Fibroblast of skin of left quadriceps (primary cell): ENCODE data around the gene PFKFB2.
A peak's percentile ranks its signal among the peaks of the same experiment; 100 is the strongest.

Experiments
- DNase-seq, 2 experiments: peaks; one replicate each; pipeline ENCODE4 v3.0.0-alpha.2; 2013; ENCODE audit warnings: low read depth in 2 of 2

Gene PFKFB2

DNA sequence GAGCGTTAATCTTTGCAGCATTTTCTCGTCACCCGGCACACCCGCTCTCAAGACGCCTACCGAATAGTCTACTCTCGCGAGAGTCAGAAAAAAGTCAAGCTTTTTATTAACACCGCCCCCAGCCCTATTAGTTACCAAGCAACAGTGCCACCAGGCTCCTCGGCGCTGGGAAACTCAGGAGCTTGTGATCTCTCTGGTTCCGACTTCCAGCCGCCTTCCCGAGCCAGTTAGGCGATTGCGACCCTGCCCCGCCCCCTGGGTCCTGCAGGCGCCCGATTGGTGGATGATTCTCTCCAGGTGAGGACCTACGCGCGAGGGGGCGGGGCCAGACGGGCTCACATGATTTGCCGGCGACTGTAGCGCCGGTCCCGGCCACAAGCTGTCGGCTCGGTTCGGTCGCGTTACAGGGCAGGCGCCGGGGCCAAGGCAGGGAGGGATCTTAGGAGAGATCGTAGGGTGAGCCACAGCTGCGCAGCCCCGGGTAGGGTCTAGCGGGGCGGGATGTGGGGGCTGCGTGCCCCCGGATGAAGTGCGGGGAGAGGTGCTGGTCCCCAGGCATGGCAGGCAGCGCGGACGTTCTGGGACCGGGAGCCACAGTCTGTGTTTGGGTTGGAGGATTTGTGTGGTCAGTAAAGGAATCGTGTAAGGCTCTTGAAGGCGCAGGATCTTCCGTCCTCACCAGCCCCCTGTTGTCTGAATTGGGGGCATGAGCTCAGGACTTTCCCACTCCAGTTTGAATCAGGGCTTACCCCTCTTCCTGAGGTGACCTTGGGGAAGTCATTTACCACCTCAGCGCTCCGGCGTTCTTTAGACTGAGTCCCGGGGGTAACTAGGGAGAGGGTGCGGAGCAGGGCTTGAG is at the start of gene PFKFB2:
TSS of gene PFKFB2 (plus strand) at position 365 of the 859 bp plus-strand sequence. CDS start 1,443 bp downstream, outside the sequence.
- peak; percentile 85 to 86 for DNase-seq

DNA sequence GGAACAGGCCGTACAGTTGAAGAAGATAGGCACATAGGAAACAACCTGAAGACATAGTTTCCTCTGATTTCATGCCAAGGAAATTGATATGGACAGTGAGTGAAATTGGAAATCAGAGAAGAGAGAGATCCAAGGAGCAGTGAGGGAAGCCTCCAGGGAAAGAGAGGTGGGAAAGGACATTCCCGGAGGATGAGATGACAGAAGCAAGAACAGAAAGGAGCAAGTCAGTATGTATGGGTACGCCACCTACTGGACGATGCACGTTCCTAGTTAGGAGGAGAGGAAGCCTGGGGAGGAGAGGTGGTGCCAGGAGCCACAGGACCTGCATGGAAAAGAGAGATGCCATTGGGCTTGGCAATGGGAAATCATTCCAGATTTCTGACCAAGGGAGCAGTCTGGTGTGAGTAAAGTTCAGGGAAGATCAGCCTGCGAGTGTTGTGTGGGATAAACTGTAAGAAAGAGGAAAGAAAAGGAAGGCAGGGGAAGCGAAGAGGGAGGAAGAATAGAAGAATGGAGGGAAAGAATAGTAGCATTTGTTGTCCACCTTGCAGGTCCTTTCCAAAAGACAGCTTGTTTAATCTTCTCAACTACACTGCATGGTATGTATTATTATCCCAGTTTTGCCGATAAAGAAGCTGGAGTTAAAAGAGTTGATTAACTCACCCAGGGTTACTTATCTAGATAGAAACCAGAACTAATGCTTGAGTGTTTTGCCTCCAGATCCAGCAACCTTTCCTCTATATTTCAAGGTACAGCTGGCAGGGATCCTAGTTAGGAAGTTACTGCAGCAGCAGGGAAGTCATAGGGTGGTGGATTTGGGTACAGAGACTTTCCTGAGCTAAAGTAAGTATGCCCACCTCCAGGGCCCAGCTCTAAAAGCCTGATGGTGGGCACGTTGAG is 47.9 kb upstream of the PFKFB2 start:
- DNase-seq, result peak; percentile 41 to 44

DNA sequence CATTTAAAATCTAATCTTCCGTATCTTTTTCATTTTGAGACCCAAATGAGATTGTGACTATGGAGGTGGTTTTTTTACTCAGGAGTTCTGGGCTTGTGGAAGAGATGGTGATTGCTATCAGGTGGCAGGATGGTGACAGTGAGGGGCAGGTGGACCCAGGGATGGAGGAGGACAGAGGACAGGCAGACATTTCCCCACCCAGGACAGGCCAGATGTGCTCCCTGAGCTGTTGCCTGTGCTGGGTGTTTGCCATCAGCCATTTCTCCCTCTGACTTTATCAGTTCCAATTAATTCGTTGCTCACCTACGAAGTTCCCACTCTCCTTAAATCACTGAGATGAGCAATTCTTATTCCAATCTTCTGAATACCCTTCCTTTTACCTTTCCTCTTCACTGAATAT is 47.0 kb upstream of the PFKFB2 start:
- no peak for DNase-seq

DNA sequence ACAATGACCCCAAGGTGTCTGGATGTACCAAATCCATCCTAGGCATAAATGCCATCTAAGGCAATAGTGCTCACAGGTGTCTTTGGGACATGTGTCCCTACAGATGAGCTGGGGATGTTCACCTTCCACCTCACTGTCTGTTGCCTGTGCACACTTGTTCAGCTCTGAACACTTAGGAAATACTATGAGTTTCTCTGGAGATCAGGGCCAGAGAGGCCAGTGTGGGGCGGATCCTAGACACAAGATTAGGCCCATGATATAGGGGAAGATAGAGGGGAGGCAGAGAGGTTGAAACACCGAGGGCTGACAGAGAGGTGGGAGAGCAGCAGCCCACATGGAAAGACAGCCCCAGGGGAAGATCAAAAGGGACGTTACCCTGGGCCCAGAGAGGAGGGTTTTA is 46.2 kb upstream of the PFKFB2 start:
- DNase-seq, result no peak

DNA sequence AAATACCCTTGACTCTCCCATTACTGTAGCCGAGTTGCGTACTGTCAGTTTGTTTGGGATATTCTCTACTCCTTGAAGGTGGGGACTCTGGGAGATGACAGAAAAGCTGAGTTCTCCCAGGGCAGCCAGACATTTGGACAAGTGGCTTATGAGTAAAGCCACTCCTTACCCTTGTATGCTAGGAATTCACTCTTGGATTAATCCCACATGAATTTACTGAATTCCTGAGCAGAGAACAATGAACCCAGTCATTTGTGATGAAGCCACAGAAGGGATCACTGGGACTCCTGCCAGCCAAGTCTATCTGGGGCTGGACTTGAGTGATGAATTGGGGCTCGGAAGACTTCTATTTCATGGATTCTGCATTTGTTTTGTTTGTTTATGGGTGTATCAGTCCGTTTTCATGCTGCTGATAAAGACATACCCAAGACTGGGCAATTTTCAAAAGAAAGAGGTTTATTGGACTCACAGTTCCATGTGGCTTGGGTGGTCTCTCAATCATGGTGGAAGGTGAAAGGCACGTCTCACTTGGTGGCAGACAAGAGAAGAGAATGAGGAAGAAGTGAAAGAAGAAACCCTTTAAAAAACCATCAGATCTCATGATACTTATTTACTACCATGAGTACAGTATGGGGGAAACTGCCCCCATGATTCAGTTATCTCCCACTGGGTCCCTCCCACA is 45.6 kb upstream of the PFKFB2 start:
- DNase-seq, result peak; percentile 87 to 88

DNA sequence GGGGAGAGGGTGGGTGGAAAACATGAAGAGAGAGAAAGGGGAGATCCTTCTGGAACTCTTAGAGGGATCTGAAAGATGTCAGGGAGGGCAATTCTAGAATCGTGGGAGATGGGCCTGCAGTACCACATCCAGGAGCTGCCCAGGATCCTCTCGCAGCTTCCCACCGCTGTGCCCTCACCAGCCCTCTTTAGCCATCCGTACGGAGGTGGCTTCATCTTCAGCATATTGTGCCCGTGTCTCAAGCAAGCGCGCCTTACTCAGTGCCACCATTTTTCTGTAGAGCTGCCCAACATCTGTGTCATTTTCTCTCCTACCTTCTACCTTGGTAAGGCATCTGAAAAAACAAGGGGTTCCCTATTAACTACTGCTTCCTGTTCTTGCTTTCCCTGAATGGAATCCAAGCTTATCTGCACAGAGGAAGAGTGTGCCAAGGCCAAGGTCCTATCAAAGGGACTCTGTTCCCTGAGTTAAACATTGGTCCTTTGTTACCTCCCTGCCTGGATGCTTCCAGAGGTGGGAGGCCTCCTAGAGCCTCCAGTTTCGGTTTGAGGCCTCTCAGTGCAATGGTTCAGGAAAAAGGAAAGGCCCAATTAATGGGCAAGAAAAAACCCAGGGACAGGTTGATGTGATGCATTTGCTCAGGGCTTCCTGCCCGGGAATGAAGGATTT is 43.8 kb upstream of the PFKFB2 start:
- no peak for DNase-seq

DNA sequence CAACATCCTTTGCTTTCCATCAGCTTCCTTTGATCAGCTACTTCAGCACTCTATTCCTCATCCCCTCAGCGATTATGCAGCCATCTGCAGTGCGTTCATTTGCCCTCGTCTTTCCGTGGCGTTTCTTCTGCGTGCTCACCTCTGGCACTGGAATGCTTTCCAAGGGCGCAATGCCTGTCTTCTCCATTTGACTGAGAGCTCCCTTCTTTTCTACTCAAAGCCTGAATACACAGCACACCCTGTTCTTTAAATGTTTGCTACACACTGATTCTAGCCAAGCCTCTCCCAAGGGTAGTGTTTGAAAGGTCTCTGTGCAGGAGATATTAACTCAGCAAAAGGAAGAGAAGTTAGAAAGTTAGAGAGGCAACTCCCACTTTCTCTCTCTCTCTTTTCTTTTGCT is 43.1 kb upstream of the PFKFB2 start:
- DNase-seq, result no peak

DNA sequence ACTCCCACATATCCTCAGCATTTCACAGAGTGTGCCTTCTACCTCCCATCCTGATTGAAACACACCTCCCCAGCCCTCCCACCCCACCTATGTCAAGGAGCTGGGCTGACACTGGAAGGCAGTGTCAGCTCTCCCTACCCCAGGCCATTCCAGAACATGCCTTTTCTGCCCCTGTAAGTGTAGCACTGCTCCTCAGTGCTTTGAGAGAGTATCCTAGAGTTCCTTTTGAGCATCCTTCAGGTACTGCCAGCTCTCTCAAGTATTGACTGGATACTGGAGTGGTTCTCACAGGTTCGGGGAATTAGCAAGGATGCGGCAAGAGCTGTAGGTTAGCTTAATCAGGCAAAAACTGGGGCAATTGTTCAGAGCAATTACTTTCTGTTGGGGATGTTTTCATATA is 42.3 kb upstream of the PFKFB2 start:
- DNase-seq, result no peak

DNA sequence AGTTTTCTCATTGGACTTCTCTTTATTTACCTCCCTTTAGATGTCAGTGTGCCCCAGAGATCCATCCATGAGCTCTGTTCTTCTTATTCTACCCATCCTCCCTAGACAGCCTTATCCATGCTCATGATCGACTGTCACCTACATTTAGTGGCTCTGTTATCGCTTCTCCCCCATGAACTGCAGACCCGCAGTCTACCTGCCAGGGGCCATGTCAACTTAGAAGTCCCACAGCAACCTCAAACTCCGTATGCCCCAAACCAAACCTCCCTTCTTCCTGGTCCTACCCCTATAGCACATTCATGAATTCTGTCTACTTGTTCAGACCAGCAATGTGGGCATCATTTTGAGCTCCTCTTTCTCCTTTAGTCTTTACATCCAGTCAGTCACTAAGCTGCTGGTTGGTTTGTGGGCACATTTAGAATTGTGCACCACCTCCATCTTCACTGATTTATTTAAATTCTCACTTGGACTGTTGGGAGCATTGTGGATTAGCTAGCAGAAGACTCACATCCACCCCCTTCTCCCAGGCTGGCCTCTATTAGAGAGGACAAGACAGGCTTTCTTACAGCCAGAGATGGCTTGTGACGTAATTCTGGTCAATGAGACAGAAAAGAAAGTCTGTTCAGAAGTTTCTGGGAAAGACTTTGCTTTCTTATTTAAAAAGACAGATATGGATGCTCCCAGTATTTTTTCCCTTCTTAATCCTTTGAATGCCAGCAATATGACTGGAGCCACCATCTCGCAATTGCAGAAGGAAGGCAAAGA is 39.6 kb upstream of the PFKFB2 start:
- DNase-seq, result no peak

DNA sequence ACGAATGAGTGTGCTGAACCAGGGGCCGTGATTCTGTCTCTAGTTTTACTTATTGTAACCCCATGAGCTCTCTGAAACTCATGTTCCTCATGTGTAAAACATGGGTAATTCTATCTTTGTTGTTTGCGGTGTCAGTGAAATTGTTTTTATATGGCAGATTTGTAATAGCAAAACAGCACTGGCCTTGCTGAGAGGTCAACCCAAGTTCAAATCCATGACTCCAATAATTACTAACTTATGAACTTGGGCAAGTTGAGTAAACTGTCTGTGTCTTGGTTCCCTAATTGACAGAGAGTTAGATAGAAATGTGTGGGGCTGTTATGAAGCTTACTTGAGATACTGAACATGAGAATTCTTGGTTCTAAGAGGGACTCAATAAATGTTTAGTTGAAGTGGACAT is 38.3 kb upstream of the PFKFB2 start:
- no peak for DNase-seq

DNA sequence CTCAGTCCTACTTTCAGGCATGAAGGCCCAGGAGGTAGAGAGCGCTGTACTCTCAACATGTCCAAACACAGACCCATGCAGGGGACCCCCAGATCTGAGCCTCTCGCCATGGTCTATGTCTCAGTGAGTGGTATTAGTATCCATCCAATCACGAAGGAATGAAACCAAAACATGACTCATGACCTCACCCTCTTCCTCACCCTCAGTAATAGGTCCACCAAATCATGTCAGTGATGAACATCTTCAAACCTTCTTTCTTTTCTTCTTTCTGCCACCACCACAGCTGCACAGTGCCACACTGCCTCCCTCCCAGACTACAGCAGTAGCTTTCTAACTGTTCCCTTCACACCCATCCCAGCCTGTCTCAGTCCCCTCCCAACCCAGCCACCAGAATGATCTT is 37.3 kb upstream of the PFKFB2 start:
- DNase-seq, result no peak

DNA sequence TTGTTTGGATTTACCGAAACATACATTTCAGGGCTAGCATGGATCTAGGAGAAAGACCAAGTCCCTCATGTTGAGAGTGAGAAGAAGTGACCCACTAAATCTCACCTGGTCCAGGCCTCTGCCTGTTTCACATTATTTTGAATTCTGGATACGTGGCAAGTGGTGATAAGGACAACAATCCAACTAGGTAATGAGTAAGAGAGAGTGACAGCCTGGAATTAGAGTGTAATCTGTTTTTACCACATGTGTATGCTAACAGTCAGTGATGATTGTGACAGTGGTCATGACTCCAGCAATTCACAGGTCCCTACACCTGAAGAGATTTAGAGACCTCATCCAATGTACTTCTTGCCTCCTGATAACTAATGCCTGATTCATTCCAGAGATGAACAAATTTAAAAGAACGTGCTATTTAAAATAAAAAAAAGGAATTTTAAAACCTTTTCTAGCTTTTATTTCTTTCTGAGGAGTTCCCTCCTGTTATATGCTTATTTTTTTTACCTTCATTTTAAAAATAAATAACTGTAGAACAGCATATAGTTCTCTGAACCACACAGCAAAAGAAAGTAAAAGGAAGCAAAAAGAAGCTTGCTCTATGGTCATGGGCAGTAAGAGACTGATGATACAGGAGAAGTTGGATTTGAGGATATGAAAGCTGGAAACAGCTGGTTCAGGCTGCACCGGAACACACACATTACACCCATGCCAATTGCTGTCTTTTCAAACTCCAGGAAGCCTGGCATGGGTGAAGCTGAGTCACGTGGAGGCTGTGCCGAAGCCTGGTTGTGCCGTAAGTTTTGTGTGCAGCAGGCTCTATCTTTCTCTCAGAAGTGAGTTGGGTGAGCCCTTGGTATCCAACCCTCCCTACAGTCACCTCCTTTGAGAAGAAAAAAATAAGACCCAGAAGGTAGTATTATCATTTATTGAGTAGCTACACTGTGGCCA is 35.2 kb upstream of the PFKFB2 start:
- DNase-seq, result no peak

DNA sequence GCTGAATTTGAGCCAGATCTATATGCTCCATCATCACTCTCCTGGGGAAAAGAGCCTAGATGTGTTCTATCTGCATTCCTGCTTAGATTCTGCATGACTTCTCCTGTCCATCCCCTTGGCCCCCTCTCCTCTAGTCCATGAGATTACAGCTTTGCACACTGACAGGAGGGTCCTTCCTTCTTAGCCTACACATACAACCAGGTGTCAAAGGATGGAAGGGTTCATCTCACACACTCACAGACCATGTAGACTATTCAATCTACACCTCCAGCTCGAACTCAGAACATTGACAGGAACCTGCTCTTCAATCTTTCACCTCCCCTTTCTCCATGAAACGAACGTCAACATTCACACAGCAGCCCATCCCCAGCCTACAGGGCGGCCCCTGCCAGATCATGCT is 34.4 kb upstream of the PFKFB2 start:
- DNase-seq, result no peak

DNA sequence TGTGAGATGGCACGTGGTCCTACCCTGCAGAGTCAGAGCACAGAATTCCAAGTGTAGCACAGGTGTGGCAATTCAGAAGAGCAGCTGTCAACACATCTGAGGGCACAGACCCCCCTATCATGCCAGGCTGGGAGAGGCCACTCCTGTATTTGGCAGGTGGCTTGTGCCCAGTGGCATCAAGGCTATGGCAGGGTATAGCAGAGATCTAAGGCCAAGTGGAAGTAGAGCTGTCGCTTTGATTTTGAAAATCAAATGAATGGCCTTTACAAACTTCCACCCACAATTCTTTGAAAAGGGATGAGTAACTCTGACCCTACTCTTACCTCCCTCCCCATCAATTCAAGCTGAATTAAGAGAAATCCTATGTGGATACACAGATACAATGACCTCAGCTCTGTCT is 33.9 kb upstream of the PFKFB2 start:
- no peak for DNase-seq

DNA sequence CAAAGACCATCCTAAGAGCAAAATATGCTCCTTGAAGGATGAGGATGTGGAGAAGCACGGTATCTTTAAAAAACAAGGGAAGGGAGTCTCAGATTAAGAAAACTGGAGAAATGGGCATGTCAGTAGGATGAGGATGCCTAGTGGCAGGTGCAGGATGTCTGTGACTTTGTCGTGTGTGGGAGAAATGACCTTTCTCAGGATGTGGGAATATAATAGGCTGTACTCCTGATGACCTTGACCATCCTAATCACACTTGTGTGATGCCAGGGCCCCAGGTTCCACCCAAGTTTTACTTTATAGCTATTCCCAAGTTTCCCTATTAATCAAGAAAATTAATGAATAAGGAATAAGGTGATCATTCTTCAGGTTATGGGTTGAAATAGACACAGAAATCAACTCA is 33.4 kb upstream of the PFKFB2 start:
- no peak for DNase-seq

DNA sequence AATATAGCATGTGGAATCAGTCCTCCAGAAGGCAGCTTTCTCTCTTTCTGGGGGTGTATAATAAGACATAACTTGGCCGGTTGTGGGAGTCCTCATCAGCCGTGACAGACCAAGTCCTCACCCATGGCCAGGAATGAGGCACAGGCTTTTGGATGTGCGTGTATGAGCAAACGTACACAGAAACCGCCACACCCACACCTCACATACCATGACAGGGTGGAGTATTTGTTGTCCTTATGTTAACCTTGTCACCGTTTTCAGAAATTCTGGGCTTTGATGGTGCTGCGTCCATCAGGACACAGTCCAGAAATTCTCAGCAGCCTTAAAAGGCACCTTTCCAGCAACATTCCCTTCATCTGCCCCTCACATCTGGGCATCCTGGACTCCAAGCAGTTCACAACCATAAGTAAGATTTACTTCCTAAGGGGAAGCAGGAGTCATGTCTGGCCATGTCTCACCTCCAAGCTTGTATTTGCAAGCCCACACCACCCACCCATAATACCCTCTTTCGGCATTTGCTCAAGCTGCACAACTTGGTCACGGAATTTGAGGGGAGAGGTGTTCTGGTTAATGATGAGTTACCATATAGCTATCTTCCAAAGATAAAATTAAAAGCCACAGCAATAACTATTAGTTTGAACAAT is 32.9 kb upstream of the PFKFB2 start:
- no peak for DNase-seq

DNA sequence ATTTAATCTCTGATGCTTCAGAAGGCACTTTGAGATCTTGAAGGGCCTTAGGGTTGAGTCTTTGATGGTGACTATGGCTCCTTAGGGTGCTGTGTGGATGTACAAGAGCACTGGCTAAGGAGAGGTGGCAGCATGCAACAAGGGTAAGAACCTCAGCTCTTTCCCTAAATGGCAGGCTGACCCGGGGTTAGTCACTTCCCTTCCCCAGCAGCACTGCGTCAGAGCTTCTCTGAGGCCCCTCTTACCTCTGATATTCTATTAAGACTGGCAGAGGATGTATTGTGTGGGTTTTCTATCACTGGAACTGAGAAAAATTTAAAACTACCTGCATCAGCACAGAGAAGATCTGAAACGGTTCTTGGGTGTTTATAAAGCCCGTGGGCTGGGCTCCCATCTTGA is 32.4 kb upstream of the PFKFB2 start:
- DNase-seq, result no peak

DNA sequence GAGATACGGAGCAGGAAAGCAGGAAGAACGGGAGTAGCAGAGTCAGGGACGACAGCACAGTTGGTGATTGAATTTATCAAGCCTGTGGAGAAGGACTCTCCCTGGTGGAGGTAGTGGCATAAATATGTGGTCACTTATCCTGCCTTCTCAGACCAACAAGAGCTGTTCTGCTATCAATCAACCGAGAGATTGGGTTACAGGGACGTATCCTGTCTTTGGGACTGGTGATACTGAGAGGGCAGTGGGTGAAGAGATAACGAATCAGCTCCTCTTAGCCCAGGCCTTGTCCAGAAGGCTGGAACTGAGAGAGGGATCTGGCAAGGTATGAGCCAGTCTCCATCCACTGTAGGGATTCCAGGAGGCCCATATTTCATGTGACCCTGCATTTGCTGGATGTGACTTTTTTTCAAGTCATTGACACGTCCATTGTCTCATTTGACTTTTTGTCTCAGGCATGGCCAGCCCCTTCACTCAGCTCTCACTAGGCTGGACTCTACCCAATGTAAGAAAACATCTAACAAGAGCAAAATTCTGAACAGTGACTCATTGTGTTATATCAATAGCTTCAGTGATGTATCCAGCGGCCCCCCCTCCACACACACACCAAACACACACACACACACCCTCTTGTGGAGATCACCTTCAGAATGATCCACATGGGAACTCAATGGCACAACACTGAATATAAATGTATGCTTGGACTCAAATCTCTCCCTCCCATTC is 31.8 kb upstream of the PFKFB2 start:
- no peak for DNase-seq
